ENCODE measurements around the gene MOCS3.

DNA sequence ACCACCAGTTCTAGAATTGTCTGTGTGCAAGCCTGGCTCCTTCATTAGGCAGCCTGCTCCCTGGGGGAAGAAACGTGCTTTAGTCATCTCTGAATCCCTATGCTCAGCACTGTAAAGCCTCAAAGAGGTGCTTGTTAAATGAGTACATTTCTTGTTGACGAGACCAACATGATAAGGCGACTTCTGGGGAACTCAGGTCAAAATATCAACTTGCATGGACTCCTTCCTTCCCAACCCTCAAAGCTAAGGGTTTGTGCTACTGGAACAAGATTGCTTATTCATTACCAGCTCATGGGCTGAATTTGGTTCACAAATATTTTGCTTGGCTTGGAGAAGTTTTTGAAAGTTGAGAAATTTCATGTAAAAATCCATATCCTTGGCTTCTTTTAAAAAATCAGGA lies 53.7 kb downstream of the MOCS3 start:
- TF ChIP-seq POLR2A (IDR thresholded peaks at IDR 0.05) = no peak
- TF ChIP-seq, protein P1, sequence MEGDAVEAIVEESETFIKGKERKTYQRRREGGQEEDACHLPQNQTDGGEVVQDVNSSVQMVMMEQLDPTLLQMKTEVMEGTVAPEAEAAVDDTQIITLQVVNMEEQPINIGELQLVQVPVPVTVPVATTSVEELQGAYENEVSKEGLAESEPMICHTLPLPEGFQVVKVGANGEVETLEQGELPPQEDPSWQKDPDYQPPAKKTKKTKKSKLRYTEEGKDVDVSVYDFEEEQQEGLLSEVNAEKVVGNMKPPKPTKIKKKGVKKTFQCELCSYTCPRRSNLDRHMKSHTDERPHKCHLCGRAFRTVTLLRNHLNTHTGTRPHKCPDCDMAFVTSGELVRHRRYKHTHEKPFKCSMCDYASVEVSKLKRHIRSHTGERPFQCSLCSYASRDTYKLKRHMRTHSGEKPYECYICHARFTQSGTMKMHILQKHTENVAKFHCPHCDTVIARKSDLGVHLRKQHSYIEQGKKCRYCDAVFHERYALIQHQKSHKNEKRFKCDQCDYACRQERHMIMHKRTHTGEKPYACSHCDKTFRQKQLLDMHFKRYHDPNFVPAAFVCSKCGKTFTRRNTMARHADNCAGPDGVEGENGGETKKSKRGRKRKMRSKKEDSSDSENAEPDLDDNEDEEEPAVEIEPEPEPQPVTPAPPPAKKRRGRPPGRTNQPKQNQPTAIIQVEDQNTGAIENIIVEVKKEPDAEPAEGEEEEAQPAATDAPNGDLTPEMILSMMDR (IDR thresholded peaks at IDR 0.05) = no peak
